HCT116 (cell line): ENCODE results near the gene LHFPL6. TPM values are rescaled to one million over a fixed set of nuclear protein-coding genes. Genes with fewer than 3 reads are reported as not detected.

ENCODE experiments used
- ATAC-seq: fragments of 200-7000 bp; cut with Tn5 transposase; 2 replicates; pipeline ENCODE4 v1.9.1; 2020; ENCODE audit warnings: mild to moderate bottlenecking, moderate library complexity
- BruUV-seq: library from RNA; stranded (reverse); fragments of 400-500 nt; replicated peaks from 2 replicates; lab custom pipeline; 2021; lab: Mats Ljungman, UMichigan
- CTCF ChIA-PET: fragments of 300-600 bp; sonication (Branson Sonifier 250); formaldehyde crosslinking; loops from one replicate; lab custom pipeline; 2021; ENCODE audit warnings: antibody characterized with exemption; lab: Charles Lee
- POLR2A ChIA-PET: fragments of 300-600, 350-600 bp; sonication (Branson Sonifier 250); formaldehyde crosslinking; loops from one replicate; lab custom pipeline; 2021; ENCODE audit warnings: antibody characterized with exemption; lab: Charles Lee
- RAD21 ChIA-PET, 2 experiments: fragments of 300-600 bp; sonication (Branson Sonifier 250); formaldehyde crosslinking; loops; one replicate each; lab custom pipeline; 2023; ENCODE audit warnings: low total read pairs in 2 of 2; ENCODE audit not compliant: uncharacterized antibody in 2 of 2, unreplicated experiment in 2 of 2, low non-redundant PET in 1 of 2; lab: Charles Lee
- DNase-seq: peaks from one replicate; pipeline ENCODE4 v3.0.0-alpha.2; 2010; ENCODE audit warnings: low read depth, low spot score
- H2AFZ ChIP-seq: fragments of 200-600 bp; shearing (Covaris generic), sonication (generic); 2 replicates; pipeline ENCODE4 v1.6.1; 2017; ENCODE audit warnings: low read depth, mixed run types, mixed read lengths, antibody characterized with exemption, low read length; ENCODE audit not compliant: poor library complexity, severe bottlenecking
- H3K27ac ChIP-seq: 2 replicates; pipeline ENCODE4 v1.5.1; 2012; ENCODE audit warnings: low read depth, low read length
- H3K27me3 ChIP-seq: fragments of 200-600 bp; sonication (generic); 2 replicates; pipeline ENCODE4 v1.6.1; 2016; ENCODE audit warnings: mixed run types, low read length, mixed read lengths; ENCODE audit not compliant: insufficient read depth
- H3K36me3 ChIP-seq, 2 experiments: fragments of 200-500 bp in 1 of 2; fragments of 200-600 bp in 1 of 2; sonication (Bioruptor generic) in 1 of 2; sonication (generic) in 1 of 2; 2 replicates each; pipeline versions ENCODE4 v1.5.1 to v1.6.1; 2014 to 2016; ENCODE audit warnings: low read length in 2 of 2, inconsistent platforms in 1 of 2, mixed read lengths in 1 of 2, mixed run types in 1 of 2; ENCODE audit not compliant: insufficient read depth in 2 of 2, control insufficient read depth in 1 of 2
- H3K4me1 ChIP-seq, 2 experiments: fragments of 200-600 bp in 1 of 2; sonication (generic) in 1 of 2; 2 replicates each; pipeline versions ENCODE4 v1.5.1 to v1.6.1; 2012 to 2017; ENCODE audit warnings: low read length in 2 of 2, inconsistent platforms in 1 of 2, mild to moderate bottlenecking in 1 of 2, mixed read lengths in 1 of 2, mixed run types in 1 of 2, moderate library complexity in 1 of 2; ENCODE audit not compliant: insufficient read depth in 2 of 2, control insufficient read depth in 1 of 2
- H3K4me2 ChIP-seq: fragments of 200-600 bp; sonication (generic); 2 replicates; pipeline ENCODE4 v1.6.1; 2017; ENCODE audit warnings: mixed run types, low read length, mixed read lengths
- H3K4me3 ChIP-seq, 2 experiments: fragments of 200-600 bp in 1 of 2; sonication (generic) in 1 of 2; replicated peaks in 1 of 2; 2 replicates each; pipeline ENCODE4 v1.5.1; 2011 to 2016; ENCODE audit warnings: low read length in 2 of 2, control low read depth in 1 of 2, low read depth in 1 of 2, mild to moderate bottlenecking in 1 of 2, mixed read lengths in 1 of 2, mixed run types in 1 of 2
- H3K79me2 ChIP-seq: fragments of 200-600 bp; sonication (generic); 2 replicates; pipeline ENCODE4 v1.6.1; 2017; ENCODE audit warnings: mild to moderate bottlenecking, mixed run types, low read length, moderate library complexity, mixed read lengths; ENCODE audit not compliant: insufficient read depth
- H3K9ac ChIP-seq: fragments of 200-600 bp; sonication (generic); 2 replicates; pipeline ENCODE4 v1.6.1; 2016; ENCODE audit warnings: low read length, mixed read lengths
- H3K9me2 ChIP-seq: fragments of 200-600 bp; sonication (generic), shearing (Covaris generic); 2 replicates; pipeline ENCODE4 v1.6.1; 2017; ENCODE audit warnings: mixed run types, mild to moderate bottlenecking, moderate library complexity; ENCODE audit not compliant: insufficient read depth
- H3K9me3 ChIP-seq, 2 experiments: fragments of 200-500 bp in 1 of 2; fragments of 200-600 bp in 1 of 2; sonication (Bioruptor generic) in 1 of 2; sonication (generic) in 1 of 2; 2 replicates each; pipeline ENCODE4 v1.6.1; 2014 to 2017; ENCODE audit warnings: low read length in 2 of 2, mixed read lengths in 2 of 2, inconsistent platforms in 1 of 2, low read depth in 1 of 2, mild to moderate bottlenecking in 1 of 2, mixed run types in 1 of 2, moderate library complexity in 1 of 2; ENCODE audit not compliant: control insufficient read depth in 1 of 2, insufficient read depth in 1 of 2
- H4K20me1 ChIP-seq: fragments of 200-600 bp; sonication (generic), shearing (Covaris generic); 2 replicates; pipeline ENCODE4 v1.6.1; 2017; ENCODE audit warnings: mixed run types, mild to moderate bottlenecking, moderate library complexity; ENCODE audit not compliant: insufficient read depth
- CEBPB ChIP-seq: IDR thresholded peaks from 2 replicates; pipeline ENCODE4 v1.6.1; 2012; ENCODE audit warnings: low read depth
- ELF1 ChIP-seq: IDR thresholded peaks from 2 replicates; pipeline ENCODE4 v1.6.1; 2012; ENCODE audit warnings: low read depth, borderline replicate concordance
- EZH2 ChIP-seq: fragments of 200-600 bp; sonication (generic); IDR thresholded peaks from 2 replicates; pipeline ENCODE4 v1.6.1; 2017; ENCODE audit warnings: antibody characterized with exemption, mixed run types
- EZH2phosphoT487 ChIP-seq: fragments of 200-600 bp; IDR thresholded peaks from 2 replicates; pipeline ENCODE4 v1.6.1; 2018; ENCODE audit warnings: antibody characterized with exemption, borderline replicate concordance
- POLR2AphosphoS5 ChIP-seq: IDR thresholded peaks from 2 replicates; pipeline ENCODE4 v1.6.1; 2011; ENCODE audit warnings: mild to moderate bottlenecking, low read depth, low read length, moderate library complexity
- SP1 ChIP-seq: IDR thresholded peaks from 2 replicates; pipeline ENCODE4 v1.6.1; 2012; ENCODE audit warnings: low read depth
- SRF ChIP-seq: IDR thresholded peaks from 2 replicates; pipeline ENCODE4 v1.6.1; 2012; ENCODE audit warnings: low read depth
- YY1 ChIP-seq: IDR thresholded peaks from 2 replicates; pipeline ENCODE4 v1.6.1; 2011; ENCODE audit warnings: low read length, low read depth, moderate library complexity, mild to moderate bottlenecking; ENCODE audit not compliant: insufficient replicate concordance; ENCODE audit errors: extremely low read depth
- ZFX ChIP-seq: fragments of 450-650 bp; IDR thresholded peaks from 2 replicates; pipeline ENCODE4 v1.6.1; 2017
- intact Hi-C: fragments of 100-400 bp; cut with micrococcal nuclease; formaldehyde crosslinking; loops from 2 replicates; pipeline ENCODE4 v1.10.0; 2022
- total RNA-seq: library from RNA; stranded (reverse); gene quantifications from one replicate; pipeline ENCODE4 v1.2.1, GENCODE V29; 2021; ENCODE audit not compliant: unreplicated experiment
- TF ChIP-seq, protein P1 (sequence below): IDR thresholded peaks from 2 replicates; pipeline ENCODE4 v1.6.1; 2012; ENCODE audit warnings: low read depth
- TF ChIP-seq, protein P2 (sequence below): IDR thresholded peaks from 2 replicates; pipeline ENCODE4 v1.6.1; 2012
- TF ChIP-seq, protein P3 (sequence below): IDR thresholded peaks from 2 replicates; pipeline ENCODE4 v1.6.1; 2012

Gene LHFPL6
- total RNA-seq, 1 experiment from 2014 or later: 0.22 TPM

DNA sequence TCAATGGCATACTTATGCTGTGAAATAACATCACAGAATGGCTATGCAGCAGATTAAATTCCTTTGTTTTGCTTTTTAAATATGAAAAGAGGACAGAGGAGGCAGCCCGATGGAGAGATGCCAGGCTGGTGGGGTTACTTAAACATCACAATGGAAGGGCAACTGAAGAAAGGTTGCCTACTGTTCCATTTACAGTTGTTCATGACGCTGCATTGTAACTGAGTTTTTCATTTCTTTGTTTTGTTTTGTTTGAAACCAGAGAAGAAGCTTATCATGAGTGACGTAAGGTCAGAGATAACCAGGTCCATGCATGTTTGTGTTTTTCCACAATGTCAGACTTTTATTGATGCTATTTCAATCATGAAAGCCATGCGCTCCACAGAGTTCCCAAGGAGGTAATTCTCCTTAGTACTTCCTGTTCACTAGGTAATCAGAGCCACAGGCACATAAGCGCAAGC is 273.8 kb downstream of the LHFPL6 start (continued):
- TF ChIP-seq, protein P1, sequence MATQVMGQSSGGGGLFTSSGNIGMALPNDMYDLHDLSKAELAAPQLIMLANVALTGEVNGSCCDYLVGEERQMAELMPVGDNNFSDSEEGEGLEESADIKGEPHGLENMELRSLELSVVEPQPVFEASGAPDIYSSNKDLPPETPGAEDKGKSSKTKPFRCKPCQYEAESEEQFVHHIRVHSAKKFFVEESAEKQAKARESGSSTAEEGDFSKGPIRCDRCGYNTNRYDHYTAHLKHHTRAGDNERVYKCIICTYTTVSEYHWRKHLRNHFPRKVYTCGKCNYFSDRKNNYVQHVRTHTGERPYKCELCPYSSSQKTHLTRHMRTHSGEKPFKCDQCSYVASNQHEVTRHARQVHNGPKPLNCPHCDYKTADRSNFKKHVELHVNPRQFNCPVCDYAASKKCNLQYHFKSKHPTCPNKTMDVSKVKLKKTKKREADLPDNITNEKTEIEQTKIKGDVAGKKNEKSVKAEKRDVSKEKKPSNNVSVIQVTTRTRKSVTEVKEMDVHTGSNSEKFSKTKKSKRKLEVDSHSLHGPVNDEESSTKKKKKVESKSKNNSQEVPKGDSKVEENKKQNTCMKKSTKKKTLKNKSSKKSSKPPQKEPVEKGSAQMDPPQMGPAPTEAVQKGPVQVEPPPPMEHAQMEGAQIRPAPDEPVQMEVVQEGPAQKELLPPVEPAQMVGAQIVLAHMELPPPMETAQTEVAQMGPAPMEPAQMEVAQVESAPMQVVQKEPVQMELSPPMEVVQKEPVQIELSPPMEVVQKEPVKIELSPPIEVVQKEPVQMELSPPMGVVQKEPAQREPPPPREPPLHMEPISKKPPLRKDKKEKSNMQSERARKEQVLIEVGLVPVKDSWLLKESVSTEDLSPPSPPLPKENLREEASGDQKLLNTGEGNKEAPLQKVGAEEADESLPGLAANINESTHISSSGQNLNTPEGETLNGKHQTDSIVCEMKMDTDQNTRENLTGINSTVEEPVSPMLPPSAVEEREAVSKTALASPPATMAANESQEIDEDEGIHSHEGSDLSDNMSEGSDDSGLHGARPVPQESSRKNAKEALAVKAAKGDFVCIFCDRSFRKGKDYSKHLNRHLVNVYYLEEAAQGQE: no peak
- no peak for TF ChIP-seq POLR2AphosphoS5

DNA sequence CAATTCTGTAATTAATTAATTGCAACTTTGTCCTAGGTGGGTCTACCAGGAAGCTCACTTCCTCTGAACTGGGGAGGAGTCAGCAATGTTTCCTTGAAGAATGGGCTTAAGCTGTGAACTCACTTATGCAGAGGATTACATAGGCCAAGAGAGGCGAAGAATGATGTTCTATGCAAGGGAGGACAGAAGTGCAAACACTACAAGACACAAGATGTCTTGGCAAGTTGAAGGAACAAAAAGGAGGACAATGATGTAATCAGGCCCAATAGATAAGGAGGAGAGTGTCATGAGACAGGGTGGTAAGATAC is 275.9 kb downstream of the LHFPL6 start:
- TF ChIP-seq CEBPB (no peak), ZFX (no peak), EZH2phosphoT487 (no peak), EZH2 (no peak), YY1 (no peak), SRF (no peak), ELF1 (no peak), POLR2AphosphoS5 (no peak), SP1 (no peak)
- TF ChIP-seq, protein P2, sequence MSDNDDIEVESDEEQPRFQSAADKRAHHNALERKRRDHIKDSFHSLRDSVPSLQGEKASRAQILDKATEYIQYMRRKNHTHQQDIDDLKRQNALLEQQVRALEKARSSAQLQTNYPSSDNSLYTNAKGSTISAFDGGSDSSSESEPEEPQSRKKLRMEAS: no peak
- TF ChIP-seq, protein P3, sequence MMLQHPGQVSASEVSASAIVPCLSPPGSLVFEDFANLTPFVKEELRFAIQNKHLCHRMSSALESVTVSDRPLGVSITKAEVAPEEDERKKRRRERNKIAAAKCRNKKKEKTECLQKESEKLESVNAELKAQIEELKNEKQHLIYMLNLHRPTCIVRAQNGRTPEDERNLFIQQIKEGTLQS: no peak
- POLR2A ChIA-PET: no interaction called here
- peaks cover 18% of the 10 kb centered on the region for H3K27me3 ChIP-seq
- H2AFZ ChIP-seq: no peak overlapping the region
- H3K4me1 ChIP-seq: no peaks in the 10 kb centered on the region
- RAD21 ChIA-PET: no interaction called here
- no peaks in the 10 kb centered on the region for H3K9me3 ChIP-seq
- ATAC-seq (no peak), DNase-seq (no peak)
- no peaks in the 10 kb centered on the region for H3K9me2 ChIP-seq
- no TSS peak for BruUV-seq
- no peaks in the 10 kb centered on the region for H4K20me1 ChIP-seq
- H3K4me3 ChIP-seq: no peak overlapping the region
- H3K36me3 ChIP-seq: no peaks in the 10 kb centered on the region
- H3K9ac ChIP-seq: no peak overlapping the region
- H3K27ac ChIP-seq: no peak overlapping the region
- H3K79me2 ChIP-seq: no peaks in the 10 kb centered on the region
- intact Hi-C loops: no loop called here
- no peak overlapping the region for H3K4me2 ChIP-seq
- CTCF ChIA-PET: no interaction called here
